GM23248 (cell line): Measurements from ENCODE around the gene LIMD2. TPM values are rescaled to one million over a fixed set of nuclear protein-coding genes. Genes with fewer than 3 reads are reported as not detected.

Source experiments
- DNase-seq: peaks from one replicate; pipeline ENCODE4 v3.0.0-alpha.2; 2015
- H2AFZ ChIP-seq: fragments of 200-600 bp; sonication (generic); 2 replicates; pipeline ENCODE4 v1.6.1; 2016; ENCODE audit warnings: antibody characterized with exemption
- H3F3A ChIP-seq: fragments of 200-600 bp; sonication (generic); 2 replicates; pipeline ENCODE4 v1.6.1; 2016; ENCODE audit warnings: mild to moderate bottlenecking, antibody characterized with exemption, mixed run types; ENCODE audit not compliant: insufficient read depth
- H3K27ac ChIP-seq: fragments of 200-600 bp; sonication (generic); 2 replicates; pipeline ENCODE4 v1.5.1; 2016; ENCODE audit warnings: mild to moderate bottlenecking
- H3K27me3 ChIP-seq: fragments of 200-600 bp; sonication (generic); replicated peaks from 2 replicates; pipeline ENCODE4 v1.6.1; 2016; ENCODE audit warnings: mild to moderate bottlenecking; ENCODE audit not compliant: insufficient read depth
- H3K36me3 ChIP-seq: fragments of 200-600 bp; sonication (generic); 2 replicates; pipeline ENCODE4 v1.6.1; 2016; ENCODE audit warnings: low read depth, mild to moderate bottlenecking
- H3K4me1 ChIP-seq: fragments of 200-600 bp; sonication (generic); 2 replicates; pipeline ENCODE4 v1.6.1; 2016; ENCODE audit warnings: mild to moderate bottlenecking; ENCODE audit not compliant: insufficient read depth
- H3K4me2 ChIP-seq: fragments of 200-600 bp; sonication (generic); one replicate; pipeline ENCODE4 v1.6.1; 2016; ENCODE audit warnings: mild to moderate bottlenecking; ENCODE audit not compliant: unreplicated experiment
- H3K4me3 ChIP-seq: fragments of 200-600 bp; sonication (generic); 2 replicates; pipeline ENCODE4 v1.5.1; 2016; ENCODE audit warnings: mild to moderate bottlenecking
- H3K79me2 ChIP-seq: fragments of 200-600 bp; sonication (generic); 2 replicates; pipeline ENCODE4 v1.6.1; 2016; ENCODE audit warnings: mild to moderate bottlenecking; ENCODE audit not compliant: insufficient read depth
- H3K9ac ChIP-seq: fragments of 200-600 bp; sonication (generic); 2 replicates; pipeline ENCODE4 v1.6.1; 2016; ENCODE audit warnings: mild to moderate bottlenecking
- H3K9me2 ChIP-seq: fragments of 200-600 bp; sonication (generic); 2 replicates; pipeline ENCODE4 v1.6.1; 2016; ENCODE audit warnings: mixed run types, mild to moderate bottlenecking, moderate library complexity; ENCODE audit not compliant: insufficient read depth
- H3K9me3 ChIP-seq: fragments of 200-600 bp; sonication (generic); one replicate; pipeline ENCODE4 v1.6.1; 2017; ENCODE audit warnings: low read depth
- H4K20me1 ChIP-seq: fragments of 200-600 bp; sonication (generic); 2 replicates; pipeline ENCODE4 v1.6.0; 2016; ENCODE audit not compliant: insufficient read depth
- EZH2 ChIP-seq: fragments of 200-600 bp; sonication (generic); IDR thresholded peaks from 2 replicates; pipeline ENCODE4 v1.6.1; 2018; ENCODE audit warnings: antibody characterized with exemption, mild to moderate bottlenecking; ENCODE audit not compliant: insufficient read depth, poor library complexity, severe bottlenecking
- EZH2phosphoT487 ChIP-seq: fragments of 200-600 bp; sonication (generic); IDR thresholded peaks from 2 replicates; pipeline ENCODE4 v1.6.1; 2018; ENCODE audit warnings: antibody characterized with exemption, moderate library complexity, mild to moderate bottlenecking, low read depth; ENCODE audit not compliant: insufficient read depth
- WGBS, 2 experiments: methylation state at CpG; one replicate each; pipeline ENCODE4 v1.1.6; 2015 to 2017; ENCODE audit warnings: low lambda C conversion rate in 2 of 2, low coverage in 1 of 2; ENCODE audit errors: missing lambda C conversion rate in 2 of 2; 5-methylcytosine and 5-hydroxymethylcytosine counted together
- in situ Hi-C: fragments of 300-500 bp; cut with MboI; formaldehyde crosslinking; loops from 2 replicates; pipeline ENCODE4 v1.15.0; 2020
- polyA plus RNA-seq: library from polyadenylated mRNA; unstranded; fragments of >200 nt; fragmentation: Nextera tagmentation; extraction: Ambion mirVana; gene quantifications from 2 replicates; pipeline ENCODE4 v1.2.1, GENCODE V29; 2016
- total RNA-seq: library from RNA; depleted of rRNA; stranded (reverse); fragments of >200 nt; shearing (Covaris generic); gene quantifications from 2 replicates; pipeline ENCODE4 v1.2.3, GENCODE V29; 2014

The LIMD2 gene
- total and polyA plus RNA-seq, 2 experiments from 2014 or later: 9.1 to 15.8 TPM

DNA sequence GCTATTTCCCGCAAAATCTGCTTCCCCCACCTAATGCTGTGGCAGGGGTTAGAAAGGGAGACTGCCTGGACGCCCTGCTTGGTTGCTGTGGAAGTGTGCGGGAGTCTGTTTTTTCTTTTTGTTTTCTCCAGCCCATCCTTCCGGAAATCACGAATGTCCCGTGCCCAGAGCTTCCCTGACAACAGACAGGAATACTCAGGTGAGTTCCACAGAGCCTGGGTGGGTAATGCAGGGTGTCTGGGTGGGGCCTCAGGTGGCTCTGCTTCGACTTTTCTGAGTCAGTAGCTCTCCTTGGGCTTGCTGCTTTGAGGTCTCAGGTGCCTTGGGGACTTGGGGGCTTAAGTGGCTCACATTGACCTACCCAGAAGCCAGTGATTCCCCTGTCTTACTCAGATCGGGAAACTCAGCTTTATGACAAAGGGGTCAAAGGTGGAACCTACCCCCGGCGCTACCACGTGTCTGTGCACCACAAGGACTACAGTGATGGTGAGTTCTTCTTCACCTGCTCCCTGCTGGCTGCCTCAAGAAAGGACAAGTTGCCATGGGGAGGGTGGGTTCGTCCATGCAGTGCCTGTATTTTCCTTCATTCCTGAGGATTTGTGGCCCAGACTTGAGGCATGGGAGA is 11.4 kb downstream of the LIMD2 start:
- no peak overlapping the region for H3K4me2 ChIP-seq
- no peaks in the 10 kb centered on the region for H3K9me3 ChIP-seq
- H3K27ac ChIP-seq: no peak overlapping the region
- H3K36me3 ChIP-seq: peaks cover 12% of the 10 kb centered on the region; the same call in 1 of the 2 replicates
- H4K20me1 ChIP-seq: no peaks in the 10 kb centered on the region
- no peaks in the 10 kb centered on the region for H3F3A ChIP-seq
- no peak for DNase-seq
- no peak overlapping the region for H3K9ac ChIP-seq
- H2AFZ ChIP-seq: no peak overlapping the region
- no peaks in the 10 kb centered on the region for H3K27me3 ChIP-seq
- WGBS, 2 experiments: 90 to 93% methylated on average over 12 of the region's 12 CpGs
- in situ Hi-C loops: no loop called here
- no peaks in the 10 kb centered on the region for H3K79me2 ChIP-seq
- H3K4me1 ChIP-seq: peaks cover 8% of the 10 kb centered on the region; the same call in 1 of the 2 replicates
- no peak for TF ChIP-seq EZH2
- no peak for TF ChIP-seq EZH2phosphoT487
- no peak overlapping the region for H3K4me3 ChIP-seq
- no peaks in the 10 kb centered on the region for H3K9me2 ChIP-seq

DNA sequence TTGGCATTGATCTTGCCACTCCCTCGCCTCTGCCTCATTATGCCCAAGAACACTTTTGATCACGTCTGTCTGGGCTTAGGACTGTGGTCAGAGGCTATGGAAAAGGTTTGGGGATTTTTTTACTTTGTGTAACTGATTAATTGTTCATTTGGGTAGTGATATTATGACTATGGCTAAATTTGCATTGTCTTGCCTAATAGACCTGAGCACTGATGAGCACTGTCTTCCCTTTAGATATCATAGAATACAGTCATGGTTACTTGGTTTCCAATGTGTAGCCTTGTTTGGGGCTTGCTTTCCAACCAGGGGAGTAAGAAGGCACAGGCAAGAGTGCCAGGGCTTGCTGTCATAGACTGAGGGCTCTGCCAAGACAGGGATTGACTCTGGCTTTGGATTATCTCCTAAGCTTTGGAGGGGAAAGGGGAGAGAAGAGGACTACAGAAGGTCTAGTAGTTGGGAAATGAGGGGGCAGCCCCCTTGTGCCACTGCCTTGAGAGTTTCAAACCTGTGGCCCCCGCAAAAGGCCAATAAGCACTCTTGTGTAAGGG is 13.7 kb downstream of the LIMD2 start:
- Histone ChIP-seq H2AFZ (no peak overlapping the region), H3K9me2 (no peaks in the 10 kb centered on the region), H3K9ac (no peak overlapping the region), H3K27me3 (no peaks in the 10 kb centered on the region), H3K36me3 (peaks cover 25% of the 10 kb centered on the region; the same call in 1 of the 2 replicates), H3K4me1 (peaks cover 8% of the 10 kb centered on the region; the same call in 1 of the 2 replicates), H3K4me3 (no peak overlapping the region), H3F3A (no peaks in the 10 kb centered on the region), H3K9me3 (no peaks in the 10 kb centered on the region), H3K79me2 (no peaks in the 10 kb centered on the region), H4K20me1 (no peaks in the 10 kb centered on the region), H3K4me2 (no peak overlapping the region), H3K27ac (no peak overlapping the region)
- DNase-seq: no peak
- in situ Hi-C loops: no loop called here
- no peak for TF ChIP-seq EZH2phosphoT487
- no peak for TF ChIP-seq EZH2
- 96 to 98% methylated on average over 3 of the region's 3 CpGs for WGBS, 2 experiments

DNA sequence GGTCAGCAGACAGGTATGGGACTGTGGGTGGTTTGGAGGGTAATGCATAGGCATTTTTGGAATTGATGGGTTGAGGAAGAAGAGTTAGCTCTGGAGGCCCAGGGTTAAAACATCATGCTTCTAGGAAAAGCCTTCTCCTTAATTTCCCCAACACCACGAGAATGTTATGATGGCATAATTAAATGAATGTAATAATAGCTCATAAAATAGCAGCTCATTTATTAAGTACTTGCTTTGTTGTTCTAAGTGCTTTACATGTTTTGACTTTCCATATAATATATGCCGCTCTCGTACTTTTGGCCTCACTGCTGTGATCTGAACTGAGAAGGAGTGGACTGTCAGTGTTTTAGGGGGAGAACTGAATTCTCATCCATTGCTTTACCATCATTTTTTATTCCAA is 14.3 kb downstream of the LIMD2 start:
- Histone ChIP-seq H2AFZ (no peak overlapping the region), H3K4me2 (no peak overlapping the region), H3K36me3 (peaks cover 25% of the 10 kb centered on the region; the same call in 1 of the 2 replicates), H3K9ac (no peak overlapping the region), H3K9me3 (no peaks in the 10 kb centered on the region), H3K79me2 (no peaks in the 10 kb centered on the region), H3K4me3 (no peak overlapping the region), H3K27ac (no peak overlapping the region), H3F3A (no peaks in the 10 kb centered on the region), H4K20me1 (no peaks in the 10 kb centered on the region), H3K9me2 (no peaks in the 10 kb centered on the region), H3K4me1 (peaks cover 8% of the 10 kb centered on the region; the same call in 1 of the 2 replicates), H3K27me3 (no peaks in the 10 kb centered on the region)
- 96 to 98% methylated on average over 3 of the region's 3 CpGs for WGBS, 2 experiments
- DNase-seq: no peak
- TF ChIP-seq EZH2: no peak
- TF ChIP-seq EZH2phosphoT487: no peak
- in situ Hi-C loops: no loop called here

DNA sequence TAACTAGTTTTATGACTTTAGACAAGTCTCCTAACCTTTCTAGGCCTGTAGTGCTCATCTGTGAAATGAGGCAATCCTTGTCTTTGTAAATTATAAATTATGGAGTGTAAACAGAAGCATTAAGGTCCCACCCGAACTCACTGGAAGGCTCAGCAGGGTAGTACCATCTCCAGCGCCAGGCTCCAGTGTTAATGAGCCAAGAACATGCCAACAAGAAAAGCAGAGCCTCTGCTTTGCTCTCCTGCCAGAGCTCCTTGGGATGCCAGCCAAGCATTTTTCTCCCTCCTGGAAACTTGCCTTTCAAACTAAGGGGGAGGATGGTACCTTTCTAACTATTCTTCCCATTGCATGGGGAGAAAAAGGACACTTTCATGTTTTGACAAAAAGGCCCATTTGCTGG is 14.9 kb downstream of the LIMD2 start:
- peaks cover 25% of the 10 kb centered on the region; the same call in 1 of the 2 replicates for H3K36me3 ChIP-seq
- TF ChIP-seq EZH2 (no peak), EZH2phosphoT487 (no peak)
- WGBS, 2 experiments: 45 to 48% methylated on average over 2 of the region's 2 CpGs
- H3K27ac ChIP-seq: no peak overlapping the region
- H3K4me1 ChIP-seq: peaks cover 8% of the 10 kb centered on the region; the same call in 1 of the 2 replicates
- H3K79me2 ChIP-seq: no peaks in the 10 kb centered on the region
- no peak overlapping the region for H3K4me2 ChIP-seq
- H2AFZ ChIP-seq: no peak overlapping the region
- H3K9me2 ChIP-seq: no peaks in the 10 kb centered on the region
- H3F3A ChIP-seq: no peaks in the 10 kb centered on the region
- H3K9ac ChIP-seq: no peak overlapping the region
- no peaks in the 10 kb centered on the region for H3K9me3 ChIP-seq
- in situ Hi-C loops: no loop called here
- DNase-seq: peak; percentile 20
- H4K20me1 ChIP-seq: no peaks in the 10 kb centered on the region
- no peaks in the 10 kb centered on the region for H3K27me3 ChIP-seq
- H3K4me3 ChIP-seq: no peak overlapping the region
